Mesodermal cell (in vitro differentiated cells): Measurements from ENCODE around the gene MACF1.
A peak's percentile ranks its signal among the peaks of the same experiment; 100 is the strongest.

Experiments
- H3K27ac ChIP-seq: 2 replicates; pipeline ENCODE4 v1.7.0; 2013; ENCODE audit warnings: mild to moderate bottlenecking, low read depth, low read length, moderate library complexity; ENCODE audit not compliant: severe bottlenecking
- H3K36me3 ChIP-seq: 2 replicates; pipeline ENCODE4 v1.7.1; 2013; ENCODE audit warnings: mild to moderate bottlenecking, low read length, moderate library complexity; ENCODE audit not compliant: control insufficient read depth, insufficient read depth
- H3K4me1 ChIP-seq: one replicate; pipeline ENCODE4 v1.7.1; 2013; ENCODE audit warnings: mild to moderate bottlenecking, low read length; ENCODE audit not compliant: insufficient read depth, control insufficient read depth, poor library complexity, severe bottlenecking
- H3K4me3 ChIP-seq: 2 replicates; pipeline ENCODE4 v1.7.0; 2013; ENCODE audit warnings: low read length, control low read depth, mild to moderate bottlenecking; ENCODE audit not compliant: insufficient read depth, poor library complexity, severe bottlenecking; ENCODE audit errors: extremely low read depth
- H3K9me3 ChIP-seq: 2 replicates; pipeline ENCODE4 v1.7.1; 2013; ENCODE audit warnings: mild to moderate bottlenecking, low read length, moderate library complexity; ENCODE audit not compliant: control insufficient read depth
- whole genome bisulfite sequencing, 2 experiments: methylation state at CpG; one replicate each; pipeline ENCODE4 v1.1.5; 2013; ENCODE audit warnings: missing lambda C conversion rate in 2 of 2; ENCODE audit not compliant: insufficient coverage in 2 of 2; 5-methylcytosine and 5-hydroxymethylcytosine counted together

MACF1 gene

GRCh38 chr1:39408641-39409054, 204.2 kb downstream of the MACF1 start:
- Histone ChIP-seq H3K4me1 (peaks cover 42% of the 10 kb centered on the region), H3K27ac (peak overlapping the region; percentile 96)
- WGBS, 2 experiments, result 0 to 1% methylated on average over 14 to 25 of the region's 53 CpGs

GRCh38 chr1:39409055-39409816, 204.7 kb downstream of the MACF1 start:
- peaks cover 38% of the 10 kb centered on the region for H3K36me3 ChIP-seq
- WGBS, 2 experiments, result 0% methylated on average over 55 to 59 of the region's 71 CpGs
- H3K4me3 ChIP-seq, result peak overlapping the region; percentile 79
- H3K27ac ChIP-seq, result peak overlapping the region; percentile 94
- H3K4me1 ChIP-seq, result peaks cover 48% of the 10 kb centered on the region
- H3K9me3 ChIP-seq, result no peaks in the 10 kb centered on the region

More at GRCh38 chr1:39408641-39409054, 204.2 kb downstream of the MACF1 start:
- no peaks in the 10 kb centered on the region for H3K9me3 ChIP-seq
- peaks cover 32% of the 10 kb centered on the region for H3K36me3 ChIP-seq
- peak overlapping the region; percentile 79 for H3K4me3 ChIP-seq

GRCh38 chr1:39410915-39411436, 206.5 kb downstream of the MACF1 start:
- no peak overlapping the region for H3K27ac ChIP-seq
- no peaks in the 10 kb centered on the region for H3K9me3 ChIP-seq
- H3K4me1 ChIP-seq, result peaks cover 35% of the 10 kb centered on the region
- 37 to 38% methylated on average over 3 of the region's 3 CpGs for WGBS, 2 experiments
- H3K36me3 ChIP-seq, result peaks cover 53% of the 10 kb centered on the region
- peak overlapping the region; percentile 79 for H3K4me3 ChIP-seq

GRCh38 chr1:39411526-39412478, 207.3 kb downstream of the MACF1 start:
- H3K9me3 ChIP-seq, result no peaks in the 10 kb centered on the region
- H3K4me1 ChIP-seq, result peaks cover 29% of the 10 kb centered on the region
- 67 to 69% methylated on average over 3 of the region's 3 CpGs for WGBS, 2 experiments
- peaks cover 61% of the 10 kb centered on the region for H3K36me3 ChIP-seq
- peak overlapping the region; percentile 79 for H3K4me3 ChIP-seq
- no peak overlapping the region for H3K27ac ChIP-seq

- Histone ChIP-seq H3K4me3 (peak overlapping the region; percentile 79), H3K27ac (no peak overlapping the region), H3K9me3 (no peaks in the 10 kb centered on the region), H3K4me1 (peaks cover 18% of the 10 kb centered on the region), H3K36me3 (peaks cover 68% of the 10 kb centered on the region)
- 100% methylated on average over 2 of the region's 2 CpGs; no CpG with 5 or more reads in 1 of the 2 experiments for WGBS, 2 experiments
Observed at GRCh38 chr1:39412892-39413291, 208.4 kb downstream of the MACF1 start.

- Histone ChIP-seq H3K4me3 (peak overlapping the region; percentile 31), H3K36me3 (peaks cover 78% of the 10 kb centered on the region), H3K27ac (no peak overlapping the region), H3K9me3 (no peaks in the 10 kb centered on the region), H3K4me1 (peaks cover 18% of the 10 kb centered on the region)
- WGBS, 2 experiments, result 88 to 93% methylated on average over 3 to 4 of the region's 4 CpGs
Observed at GRCh38 chr1:39413902-39414528, 209.5 kb downstream of the MACF1 start.

- H3K9me3 ChIP-seq, result no peaks in the 10 kb centered on the region
- H3K4me3 ChIP-seq, result peak overlapping the region; percentile 16
- peaks cover 88% of the 10 kb centered on the region for H3K36me3 ChIP-seq
- 93 to 94% methylated on average over 7 to 9 of the region's 9 CpGs for WGBS, 2 experiments
- H3K4me1 ChIP-seq, result peaks cover 14% of the 10 kb centered on the region
- no peak overlapping the region for H3K27ac ChIP-seq
Observed at GRCh38 chr1:39415553-39415952, 211.1 kb downstream of the MACF1 start.

GRCh38 chr1:39416609-39417008, 212.1 kb downstream of the MACF1 start:
- no peak overlapping the region for H3K4me3 ChIP-seq
- H3K36me3 ChIP-seq, result peaks cover 88% of the 10 kb centered on the region
- no peaks in the 10 kb centered on the region for H3K9me3 ChIP-seq
- no peak overlapping the region for H3K27ac ChIP-seq
- H3K4me1 ChIP-seq, result peaks cover 14% of the 10 kb centered on the region

- 95 to 100% methylated on average over 2 of the region's 4 CpGs for WGBS, 2 experiments
Observed at GRCh38 chr1:39418236-39418635, 213.7 kb downstream of the MACF1 start.

GRCh38 chr1:39420493-39420892, 216.0 kb downstream of the MACF1 start:
- Histone ChIP-seq H3K4me3 (no peak overlapping the region), H3K4me1 (peaks cover 6% of the 10 kb centered on the region), H3K36me3 (peaks cover 94% of the 10 kb centered on the region), H3K27ac (no peak overlapping the region), H3K9me3 (no peaks in the 10 kb centered on the region)

More at GRCh38 chr1:39418236-39418635, 213.7 kb downstream of the MACF1 start:
- H3K9me3 ChIP-seq, result no peaks in the 10 kb centered on the region
- H3K4me3 ChIP-seq, result no peak overlapping the region
- H3K36me3 ChIP-seq, result peaks cover 90% of the 10 kb centered on the region
- no peak overlapping the region for H3K27ac ChIP-seq
- H3K4me1 ChIP-seq, result peaks cover 14% of the 10 kb centered on the region
